Measurements from ENCODE around the gene CLEC2L. TPM values are rescaled to one million over a fixed set of nuclear protein-coding genes. Genes with fewer than 3 reads are reported as not detected.

Gene CLEC2L
- total and polyA plus RNA-seq, 2 of the 4 experiments (the other 2 are of a cell fraction): not detected

DNA sequence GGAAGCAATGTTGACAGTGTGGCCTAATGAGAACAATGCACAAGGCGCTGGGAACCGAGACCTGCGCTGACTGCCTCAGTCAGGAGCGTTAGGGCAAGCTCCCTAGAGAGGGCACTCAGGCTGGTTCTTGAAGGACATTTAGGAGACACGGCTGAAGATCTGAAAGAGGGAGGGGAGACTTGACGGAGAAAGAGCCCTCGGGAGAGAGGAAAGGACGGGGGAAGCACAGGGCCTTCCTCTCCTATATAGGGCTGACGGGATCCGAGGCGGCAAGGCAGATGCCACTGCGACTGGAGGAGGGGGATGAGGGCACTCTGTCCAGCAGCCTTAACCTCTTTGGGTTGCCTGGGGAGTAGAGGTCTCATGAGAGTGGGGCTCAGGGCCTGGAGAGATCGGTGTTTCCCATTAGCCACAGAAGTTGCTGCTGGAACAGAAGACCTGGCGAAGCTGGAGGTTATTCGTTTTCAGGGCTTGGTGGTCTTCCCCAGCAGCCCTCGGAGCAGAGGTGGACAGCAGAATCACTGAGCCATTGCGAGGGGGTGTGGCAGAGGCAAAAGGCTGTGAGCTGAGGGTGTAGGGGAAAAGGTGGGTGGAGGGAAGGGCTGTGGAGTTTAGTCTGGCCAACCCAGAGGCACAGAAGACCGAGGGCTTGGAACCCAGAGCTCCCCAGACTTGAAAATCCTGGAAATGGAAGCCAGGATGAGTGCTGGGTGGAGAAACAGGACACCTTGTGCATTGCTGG, 36.0 kb downstream of the CLEC2L start:
- no peak for DNase-seq
- Histone ChIP-seq H3K4me1 (ENCODE audit: control insufficient read depth, insufficient read depth, low read length) (no peaks in the 10 kb centered on the region), H2BK120ac (ENCODE audit: low read depth, low read length) (no peak overlapping the region), H3K9ac (ENCODE audit: low read depth, low read length) (no peak overlapping the region), H3K14ac (replicated peaks; ENCODE audit: low read depth, low read length) (no peak overlapping the region), H3K27ac (ENCODE audit: insufficient read depth, low read length) (no peak overlapping the region), H2BK15ac (ENCODE audit: low read depth, low read length) (no peak overlapping the region), H3K4me2 (ENCODE audit: low read depth, low read length) (no peak overlapping the region), H3K4ac (ENCODE audit: low read depth, low read length) (no peak overlapping the region), H3K36me3 (ENCODE audit: control insufficient read depth, insufficient read depth, low read length) (peaks cover 17% of the 10 kb centered on the region; the same call in 1 of the 2 replicates), H2BK5ac (ENCODE audit: low read depth, low read length, poor library complexity, severe bottlenecking) (no peak overlapping the region), H4K91ac (ENCODE audit: insufficient read depth, low read depth, low read length) (no peak overlapping the region), H3K56ac (ENCODE audit: extremely low read depth, insufficient read depth, low read length) (no peak overlapping the region), H2AK5ac (ENCODE audit: low read depth, low read length) (no peak overlapping the region), H2AFZ (replicated peaks; ENCODE audit: low read length, poor library complexity) (no peak overlapping the region), H3K9me3 (ENCODE audit: control insufficient read depth, insufficient read depth, low read length) (no peaks in the 10 kb centered on the region), H2AK9ac (replicated peaks; ENCODE audit: low read depth, low read length, poor library complexity) (no peak overlapping the region), H3K9me1 (ENCODE audit: insufficient read depth, low read length) (peaks cover 8% of the 10 kb centered on the region; the same call in 1 of the 2 replicates), H3K4me3 (ENCODE audit: insufficient read depth, low read depth, low read length) (no peak overlapping the region), H4K8ac (ENCODE audit: low read depth in 2 of 2, low read length in 2 of 2) (no peak overlapping the region), H4K5ac (ENCODE audit: low read depth, low read length) (no peak overlapping the region), H3K27me3 (ENCODE audit: control insufficient read depth, insufficient read depth, low read length) (peaks cover 11% of the 10 kb centered on the region; the same call in 1 of the 2 replicates), H3K79me1 (ENCODE audit: low read depth in 1 of 2, low read length in 2 of 2) (no peaks in the 10 kb centered on the region; a peak in 1 of 4 replicates), H3K23ac (ENCODE audit: low read depth, low read length) (no peak overlapping the region), H3K18ac (ENCODE audit: low read depth, low read length) (no peak overlapping the region), H4K20me1 (ENCODE audit: insufficient read depth, low read length) (peaks cover 5% of the 10 kb centered on the region; the same call in 1 of the 2 replicates), H2BK20ac (ENCODE audit: low read depth, low read length) (no peak overlapping the region)
- ChIA-PET POLR2A (ENCODE audit: unreplicated experiment) (interaction anchor here (0.5 kb wide), 1 partner anchor 253 kb away, joined by 9 read pairs; no protein-coding TSS in a partner anchor), CTCF (no interaction called here)
- peak; percentile 29; the same call in 1 of the 2 replicates for ATAC-seq (ENCODE audit: low read depth)
- 81% methylated on average over 10 of the region's 18 CpGs; no CpG with 5 or more reads in 1 of the 2 experiments for WGBS, 2 experiments (ENCODE audit: extremely low coverage in 2 of 2, insufficient read length in 1 of 2)
- in situ Hi-C loops (cut with MboI; ENCODE audit: low sequenced_read_pairs) (no loop called here), intact Hi-C loops (cut with micrococcal nuclease) (no loop called here), dilution Hi-C loops (cut with HindIII; ENCODE audit: low sequenced_read_pairs, unreplicated experiment) (no loop called here)
- TF ChIP-seq NFE2L2 (IDR thresholded peaks at IDR 0.05; ENCODE audit: low read depth, low read length) (no peak), CHD1 (IDR thresholded peaks at IDR 0.05; ENCODE audit: low read depth, low read length) (no peak), RFX5 (IDR thresholded peaks at IDR 0.05; ENCODE audit: low read depth, low read length) (no peak), CEBPB (IDR thresholded peaks at IDR 0.05; ENCODE audit: low read depth, low read length) (no peak), RAD21 (IDR thresholded peaks at IDR 0.05; ENCODE audit: low read length) (no peak), SMC3 (IDR thresholded peaks at IDR 0.05; ENCODE audit: low read depth, low read length) (no peak), USF2 (IDR thresholded peaks at IDR 0.05; ENCODE audit: low read depth, low read length) (no peak), RCOR1 (IDR thresholded peaks at IDR 0.05; ENCODE audit: insufficient replicate concordance, low read length) (no peak), POLR2A (IDR thresholded peaks at IDR 0.05; ENCODE audit: low read depth, low read length) (no peak), MAZ (IDR thresholded peaks at IDR 0.05; ENCODE audit: borderline replicate concordance, low read depth, low read length) (no peak)
- TF ChIP-seq, protein P1, sequence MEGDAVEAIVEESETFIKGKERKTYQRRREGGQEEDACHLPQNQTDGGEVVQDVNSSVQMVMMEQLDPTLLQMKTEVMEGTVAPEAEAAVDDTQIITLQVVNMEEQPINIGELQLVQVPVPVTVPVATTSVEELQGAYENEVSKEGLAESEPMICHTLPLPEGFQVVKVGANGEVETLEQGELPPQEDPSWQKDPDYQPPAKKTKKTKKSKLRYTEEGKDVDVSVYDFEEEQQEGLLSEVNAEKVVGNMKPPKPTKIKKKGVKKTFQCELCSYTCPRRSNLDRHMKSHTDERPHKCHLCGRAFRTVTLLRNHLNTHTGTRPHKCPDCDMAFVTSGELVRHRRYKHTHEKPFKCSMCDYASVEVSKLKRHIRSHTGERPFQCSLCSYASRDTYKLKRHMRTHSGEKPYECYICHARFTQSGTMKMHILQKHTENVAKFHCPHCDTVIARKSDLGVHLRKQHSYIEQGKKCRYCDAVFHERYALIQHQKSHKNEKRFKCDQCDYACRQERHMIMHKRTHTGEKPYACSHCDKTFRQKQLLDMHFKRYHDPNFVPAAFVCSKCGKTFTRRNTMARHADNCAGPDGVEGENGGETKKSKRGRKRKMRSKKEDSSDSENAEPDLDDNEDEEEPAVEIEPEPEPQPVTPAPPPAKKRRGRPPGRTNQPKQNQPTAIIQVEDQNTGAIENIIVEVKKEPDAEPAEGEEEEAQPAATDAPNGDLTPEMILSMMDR (conservative IDR thresholded peaks at IDR 0.05; ENCODE audit: low read depth, low read length): no peak
- BruUV-seq (replicated peaks): no TSS peak

Data from IMR-90 (cell line).